HG03045 (cell line): ENCODE measurements around the gene ROR1.

Experiments used
- ATAC-seq: cut with Tn5 transposase; IDR thresholded peaks from one replicate; pipeline ENCODE4 v1.9.1; 2021; ENCODE audit warnings: mild to moderate bottlenecking, moderate library complexity; ENCODE audit not compliant: unreplicated experiment

ROR1 gene

DNA sequence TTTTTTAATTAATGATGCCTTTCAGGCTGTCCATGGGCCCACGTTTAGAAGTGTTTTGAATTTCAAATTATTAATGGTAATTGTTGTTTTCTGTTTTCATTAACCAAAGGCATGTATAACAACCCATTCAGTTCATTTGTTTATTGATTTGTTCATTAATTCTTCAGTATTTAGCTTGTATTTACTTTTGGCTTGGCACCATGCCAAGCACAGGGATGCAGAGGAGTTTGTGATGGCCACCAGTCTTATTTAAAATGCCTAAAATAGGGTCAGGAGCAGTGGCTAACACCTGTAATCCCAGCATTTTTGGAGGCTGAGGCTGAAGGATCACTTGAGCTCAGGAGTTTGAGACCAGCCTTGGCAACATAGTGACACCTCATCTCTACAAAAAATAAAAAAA lies 75.3 kb downstream of the ROR1 start:
- ATAC-seq = no peak

DNA sequence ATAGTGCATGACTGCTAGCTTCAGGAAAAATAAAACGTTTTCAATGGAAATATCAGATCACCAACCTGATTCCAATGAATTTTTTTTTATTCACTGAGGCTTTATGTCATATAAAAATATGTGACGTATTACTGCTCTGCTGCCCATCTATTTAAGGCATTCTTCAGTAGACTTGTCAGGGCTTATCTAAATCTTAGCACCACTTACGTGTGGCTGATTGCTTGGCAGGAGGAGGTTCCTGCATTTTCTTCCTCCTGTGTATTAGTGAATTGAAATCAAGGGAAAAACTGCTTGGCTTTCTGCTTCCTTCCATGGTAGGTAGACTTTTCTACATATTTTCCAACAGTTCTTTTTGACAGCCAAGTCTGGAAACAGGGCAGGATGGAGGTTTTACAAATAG lies 80.3 kb downstream of the ROR1 start:
- ATAC-seq = no peak

- ATAC-seq = no peak
Measured at GRCh38 chr1:63855942-63856341, 82.1 kb downstream of the ROR1 start.

DNA sequence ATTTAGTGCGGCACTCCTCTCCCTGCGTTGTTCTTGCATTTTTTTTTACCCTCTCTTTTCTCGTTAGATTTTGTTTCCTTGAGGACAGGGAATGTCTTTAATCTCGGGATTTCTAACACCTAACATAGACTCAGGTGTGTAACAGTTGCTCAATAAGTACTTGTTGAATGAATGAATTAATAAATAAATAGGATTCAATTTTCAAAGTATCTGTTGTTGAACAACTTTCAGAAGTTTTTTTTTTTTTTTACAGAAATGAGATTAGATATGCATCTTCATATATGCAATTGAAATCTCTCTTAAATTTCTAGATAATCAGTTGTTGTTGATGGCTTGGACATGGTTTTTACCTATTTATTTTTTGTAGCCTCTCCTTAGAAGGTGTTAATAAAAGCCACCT lies 83.1 kb downstream of the ROR1 start:
- no peak for ATAC-seq

DNA sequence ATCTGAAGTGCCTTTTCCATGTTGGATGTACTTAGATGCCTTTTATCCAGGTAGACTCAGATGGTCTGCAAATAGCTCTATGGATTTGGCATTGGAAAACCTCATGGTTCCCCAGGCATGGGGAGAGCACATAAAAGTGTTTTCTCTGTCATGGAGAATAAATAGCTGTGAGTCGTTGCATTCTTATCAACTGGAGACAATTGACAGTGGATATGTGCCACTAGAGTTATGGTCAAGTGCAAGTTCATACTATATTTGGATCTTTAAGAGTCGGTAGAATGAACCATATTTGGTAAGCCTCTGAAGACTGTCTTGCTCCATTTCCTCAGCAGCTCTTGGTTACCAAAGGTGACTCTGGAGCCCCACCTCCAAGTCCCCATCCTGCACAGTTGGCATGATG lies 83.7 kb downstream of the ROR1 start:
- ATAC-seq = no peak

GRCh38 chr1:63858153-63858552 lies 84.3 kb downstream of the ROR1 start:
- no peak for ATAC-seq

DNA sequence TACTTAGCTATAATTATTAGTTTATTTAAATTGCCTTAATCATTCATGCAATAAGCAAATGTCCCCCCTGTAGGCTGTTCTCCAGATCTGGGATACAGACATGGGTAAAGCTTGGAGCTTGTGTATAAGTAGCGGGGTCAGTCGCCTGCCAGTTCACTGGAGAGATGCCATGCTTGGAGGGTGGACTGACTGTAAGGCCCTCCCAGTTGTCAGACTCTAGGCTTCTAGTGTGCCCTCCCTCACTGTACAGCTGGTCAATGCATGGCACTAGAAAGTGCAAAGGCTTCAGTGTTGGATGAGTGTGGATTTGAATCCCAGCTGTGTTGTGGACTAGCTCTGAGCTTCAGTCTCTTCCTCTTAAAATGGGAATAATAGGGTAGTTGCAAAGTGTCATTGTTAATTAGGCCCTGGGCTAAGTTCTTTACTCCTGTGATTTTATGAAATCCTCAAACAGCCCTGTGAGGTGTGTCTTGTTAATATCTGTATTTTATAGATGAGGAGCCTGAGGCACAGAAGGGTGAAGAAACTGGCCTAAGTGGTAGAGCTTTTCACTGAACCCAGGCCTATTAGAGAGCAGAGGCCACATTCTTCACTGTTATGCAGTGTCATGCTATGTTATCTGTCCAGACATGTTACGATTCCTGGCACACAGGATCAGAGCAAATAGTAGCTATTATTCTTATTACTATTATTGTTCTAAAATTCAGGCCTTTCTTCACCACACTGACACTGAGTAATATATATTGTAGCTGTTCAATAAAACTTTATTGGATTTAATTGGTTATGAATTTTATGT lies 85.9 kb downstream of the ROR1 start:
- ATAC-seq = no peak

- ATAC-seq = no peak
Measured at GRCh38 chr1:63861052-63861691, 87.4 kb downstream of the ROR1 start.

GRCh38 chr1:63863145-63863544 lies 89.3 kb downstream of the ROR1 start:
- no peak for ATAC-seq

- ATAC-seq = no peak
Measured at GRCh38 chr1:63864224-63864641, 90.4 kb downstream of the ROR1 start.

DNA sequence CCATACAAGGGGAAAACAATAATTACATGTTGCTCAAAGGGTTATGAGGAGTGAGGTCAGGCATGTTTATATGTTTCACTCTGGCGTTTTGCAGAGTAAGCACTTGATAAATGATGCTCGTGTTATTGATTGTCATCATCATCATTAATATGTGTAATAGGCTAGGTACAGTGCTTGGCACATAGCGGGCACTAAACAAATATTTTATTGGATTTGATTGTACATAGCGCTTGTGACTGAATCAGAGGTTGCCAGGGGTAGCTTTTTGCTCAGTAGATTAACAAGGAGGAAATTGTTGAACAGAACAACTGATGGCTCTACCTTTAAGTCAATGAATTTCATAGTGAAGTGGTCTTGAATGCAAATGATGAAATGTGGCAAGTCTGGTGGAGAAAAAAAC lies 91.7 kb downstream of the ROR1 start:
- no peak for ATAC-seq

- ATAC-seq = no peak
Measured at GRCh38 chr1:63866084-63866483, 92.3 kb downstream of the ROR1 start.

GRCh38 chr1:63867429-63868176 lies 93.8 kb downstream of the ROR1 start:
- no peak for ATAC-seq

GRCh38 chr1:63868268-63868781 lies 94.5 kb downstream of the ROR1 start:
- no peak for ATAC-seq

- ATAC-seq = no peak
Measured at GRCh38 chr1:63870152-63870551, 96.3 kb downstream of the ROR1 start.

- ATAC-seq = no peak
Measured at GRCh38 chr1:63871463-63871862, 97.6 kb downstream of the ROR1 start.

DNA sequence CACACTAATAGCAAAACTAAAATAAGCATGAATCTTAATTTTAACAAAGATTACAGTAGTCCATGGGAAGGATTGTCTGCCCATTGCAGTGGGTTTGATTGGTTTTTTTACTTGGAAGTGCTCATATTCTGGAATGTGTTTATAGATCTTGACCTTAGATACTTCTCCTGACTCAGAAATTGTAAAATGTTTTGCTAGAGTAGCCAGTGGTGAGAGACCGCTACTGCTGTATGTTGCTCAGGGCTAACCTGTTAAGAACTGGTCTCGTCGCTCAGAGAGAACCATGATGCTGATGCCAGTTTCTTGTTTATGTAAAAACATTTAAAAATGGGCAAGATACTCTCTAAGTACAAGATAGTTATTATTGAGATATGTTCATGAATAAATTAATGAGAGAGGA lies 99.9 kb downstream of the ROR1 start:
- no peak for ATAC-seq

GRCh38 chr1:63874278-63874880 lies 100.6 kb downstream of the ROR1 start:
- no peak for ATAC-seq

DNA sequence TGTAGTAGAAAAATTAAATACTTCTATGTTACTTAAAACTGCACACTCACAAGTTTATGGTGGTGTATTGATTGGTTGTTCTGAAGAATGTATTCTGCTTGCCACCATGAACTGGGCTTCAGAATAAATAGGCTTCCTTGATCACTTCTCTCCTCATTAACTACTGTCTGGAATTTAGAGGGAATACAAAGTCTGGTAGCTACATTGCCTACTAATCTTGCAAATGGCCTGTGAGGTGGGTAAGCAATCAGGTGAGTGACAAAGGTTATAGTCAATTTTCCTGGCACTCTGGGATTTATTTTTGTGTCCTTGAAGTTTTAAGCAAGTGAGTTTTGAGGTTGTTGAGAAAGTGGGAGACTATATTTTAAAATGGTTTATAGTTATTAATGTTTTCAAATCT lies 101.8 kb downstream of the ROR1 start:
- no peak for ATAC-seq

- no peak for ATAC-seq
Measured at GRCh38 chr1:63877021-63877767, 103.4 kb downstream of the ROR1 start.

DNA sequence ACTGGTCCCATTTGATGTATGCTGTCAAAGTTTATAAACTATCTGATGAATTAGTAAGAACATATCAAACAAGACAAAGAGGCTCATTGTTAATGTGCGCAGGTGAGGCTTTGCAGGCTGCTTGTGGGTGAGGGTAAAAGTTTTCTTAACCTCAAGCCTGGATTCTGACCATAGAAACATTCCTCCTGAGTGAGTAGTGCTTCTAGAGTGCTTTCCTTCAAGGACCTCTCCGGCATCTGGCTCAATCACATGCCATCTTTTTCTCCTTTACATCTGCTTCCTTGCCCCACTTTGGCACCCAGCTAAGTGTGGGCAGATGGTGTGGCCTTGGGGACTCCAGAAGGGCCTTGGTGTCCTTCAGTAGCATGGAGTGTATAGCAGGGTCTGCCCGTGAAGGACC lies 104.0 kb downstream of the ROR1 start:
- ATAC-seq = no peak
